H1 (cell line): Measurements from ENCODE around the gene CCL7. TPM values are rescaled to one million over a fixed set of nuclear protein-coding genes. Genes with fewer than 3 reads are reported as not detected.

Experiments
- CTCF ChIA-PET: fragments of 300-600 bp; sonication (Branson Sonifier 250); formaldehyde crosslinking; loops from one replicate; lab custom pipeline; 2021; ENCODE audit not compliant: partially characterized antibody; lab: Charles Lee
- POLR2A ChIA-PET: fragments of 300-600 bp; sonication (Branson Sonifier 250); formaldehyde crosslinking; loops from one replicate; lab custom pipeline; 2021; ENCODE audit warnings: inconsistent platforms; ENCODE audit not compliant: partially characterized antibody; lab: Charles Lee
- DNase-seq, 2 experiments: peaks; one replicate each; pipeline versions ENCODE4 v3.0.0 to v3.0.0-alpha.2; 2010 to 2022; ENCODE audit warnings: low spot score in 2 of 2, low read depth in 1 of 2, mixed read lengths in 1 of 2
- FAIRE-seq: peaks from 2 replicates; lab custom pipeline; 2011; peaks lifted over from hg19 to GRCh38; lab: Jason Lieb, UNC
- H2AFZ ChIP-seq: 2 replicates; pipeline ENCODE4 v1.8.1; 2012; ENCODE audit warnings: low read length, inconsistent platforms
- H2AK5ac ChIP-seq: 2 replicates; pipeline ENCODE4 v1.6.1; 2013; ENCODE audit warnings: low read depth, low read length
- H2BK120ac ChIP-seq: replicated peaks from 2 replicates; pipeline ENCODE3; 2013; ENCODE audit warnings: low read depth, low read length, inconsistent platforms
- H2BK12ac ChIP-seq: 2 replicates; pipeline ENCODE4 v1.6.1; 2013; ENCODE audit warnings: low read depth, low read length
- H2BK15ac ChIP-seq: 2 replicates; pipeline ENCODE4 v1.6.1; 2013; ENCODE audit warnings: low read length
- H2BK20ac ChIP-seq: 2 replicates; pipeline ENCODE4 v1.6.1; 2013; ENCODE audit warnings: low read length
- H2BK5ac ChIP-seq: 2 replicates; pipeline ENCODE4 v1.6.1; 2013; ENCODE audit warnings: low read depth, low read length
- H3K14ac ChIP-seq: 2 replicates; pipeline ENCODE4 v1.6.1; 2013; ENCODE audit warnings: inconsistent platforms; ENCODE audit not compliant: insufficient read length
- H3K18ac ChIP-seq: 2 replicates; pipeline ENCODE4 v1.6.1; 2013; ENCODE audit warnings: low read length; ENCODE audit errors: extremely low read depth
- H3K23ac ChIP-seq: 2 replicates; pipeline ENCODE4 v1.6.1; 2013; ENCODE audit warnings: inconsistent platforms; ENCODE audit not compliant: insufficient read length
- H3K23me2 ChIP-seq: 2 replicates; pipeline ENCODE4 v1.6.1; 2013; ENCODE audit warnings: low read depth, low read length
- H3K27ac ChIP-seq: 2 replicates; pipeline ENCODE4 v1.6.1; 2011; ENCODE audit warnings: low read depth, low read length, inconsistent platforms
- H3K27me3 ChIP-seq, 4 experiments: replicated peaks in 1 of 4; 1 replicate in 1 of 4; 2 replicates in 3 of 4; pipeline versions ENCODE4 v1.6.1 to v1.8.1; 2011 to 2013; ENCODE audit warnings: low read length in 3 of 4, mild to moderate bottlenecking in 3 of 4, inconsistent platforms in 2 of 4, mixed read lengths in 2 of 4, moderate library complexity in 1 of 4; ENCODE audit not compliant: control insufficient read depth in 3 of 4, insufficient read depth in 3 of 4; ENCODE audit errors: extremely low read depth in 1 of 4
- H3K36me3 ChIP-seq, 4 experiments: 2 replicates each; pipeline versions ENCODE4 v1.6.1 to v1.8.1; 2011 to 2013; ENCODE audit warnings: mild to moderate bottlenecking in 4 of 4, low read length in 3 of 4, moderate library complexity in 2 of 4, control low read depth in 1 of 4, inconsistent platforms in 1 of 4; ENCODE audit not compliant: insufficient read depth in 4 of 4, control insufficient read depth in 2 of 4
- H3K4ac ChIP-seq: replicated peaks from 2 replicates; pipeline ENCODE3; 2013; ENCODE audit warnings: low read length, low read depth, mixed read lengths, inconsistent platforms; ENCODE audit not compliant: insufficient read length
- H3K4me1 ChIP-seq, 4 experiments: replicated peaks in 1 of 4; 1 replicate in 1 of 4; 2 replicates in 3 of 4; pipeline versions ENCODE4 v1.6.1 to v1.8.1; 2011 to 2013; ENCODE audit warnings: low read length in 3 of 4, inconsistent platforms in 2 of 4, mixed read lengths in 1 of 4; ENCODE audit not compliant: insufficient read depth in 4 of 4, control insufficient read depth in 3 of 4
- H3K4me2 ChIP-seq, 2 experiments: 2 replicates each; pipeline versions ENCODE4 v1.6.1 to v1.8.1; 2011 to 2013; ENCODE audit warnings: low read depth in 2 of 2, low read length in 2 of 2, control low read depth in 1 of 2, inconsistent platforms in 1 of 2, mild to moderate bottlenecking in 1 of 2; ENCODE audit not compliant: insufficient read depth in 1 of 2
- H3K4me3 ChIP-seq, 4 experiments: fragments of 200-600, 300-600 bp in 1 of 4; sonication (generic), shearing (Covaris generic), sonication (Bioruptor Twin) in 1 of 4; 2 replicates each; pipeline versions ENCODE4 v1.5.1 to v1.8.1; 2011 to 2016; ENCODE audit warnings: low read length in 4 of 4, low read depth in 3 of 4, control low read depth in 2 of 4, inconsistent platforms in 2 of 4, mild to moderate bottlenecking in 2 of 4, mixed read lengths in 1 of 4, moderate library complexity in 1 of 4; ENCODE audit not compliant: insufficient read depth in 2 of 4; ENCODE audit errors: extremely low read depth in 1 of 4
- H3K56ac ChIP-seq: replicated peaks from 2 replicates; pipeline ENCODE3; 2013; ENCODE audit warnings: low read depth, mild to moderate bottlenecking, mixed read lengths, low read length, inconsistent platforms; ENCODE audit not compliant: insufficient read length
- H3K79me1 ChIP-seq: 2 replicates; pipeline ENCODE4 v1.6.1; 2013; ENCODE audit warnings: low read depth, low read length, control low read depth
- H3K79me2 ChIP-seq, 2 experiments: 2 replicates each; pipeline versions ENCODE4 v1.6.1 to v1.8.1; 2012 to 2013; ENCODE audit warnings: low read length in 2 of 2, mild to moderate bottlenecking in 2 of 2, inconsistent platforms in 1 of 2; ENCODE audit not compliant: insufficient read depth in 2 of 2, control insufficient read depth in 1 of 2
- H3K9ac ChIP-seq, 4 experiments: replicated peaks in 1 of 4; 1 replicate in 1 of 4; 2 replicates in 3 of 4; pipeline versions ENCODE4 v1.6.1 to v1.8.1; 2011 to 2013; ENCODE audit warnings: low read depth in 3 of 4, low read length in 3 of 4, control low read depth in 2 of 4, mild to moderate bottlenecking in 2 of 4, moderate library complexity in 2 of 4, inconsistent platforms in 1 of 4; ENCODE audit errors: extremely low read depth in 1 of 4
- H3K9me3 ChIP-seq, 2 experiments: 2 replicates each; pipeline versions ENCODE4 v1.6.1 to v1.8.1; 2012 to 2013; ENCODE audit warnings: mild to moderate bottlenecking in 2 of 2, moderate library complexity in 2 of 2, control low read depth in 1 of 2, inconsistent platforms in 1 of 2, low read depth in 1 of 2, low read length in 1 of 2, mixed read lengths in 1 of 2; ENCODE audit not compliant: insufficient read depth in 2 of 2
- H4K20me1 ChIP-seq, 2 experiments: replicated peaks in 1 of 2; 2 replicates each; pipeline versions ENCODE3 to v1.8.1; 2011 to 2013; ENCODE audit warnings: inconsistent platforms in 2 of 2, low read length in 2 of 2, mild to moderate bottlenecking in 1 of 2; ENCODE audit not compliant: insufficient read depth in 2 of 2, control insufficient read depth in 1 of 2
- H4K5ac ChIP-seq: 2 replicates; pipeline ENCODE4 v1.6.1; 2013; ENCODE audit warnings: low read length, low read depth, mixed read lengths, inconsistent platforms; ENCODE audit not compliant: insufficient read length
- H4K8ac ChIP-seq: 2 replicates; pipeline ENCODE4 v1.8.0; 2013; ENCODE audit warnings: mild to moderate bottlenecking, moderate library complexity, low read length, inconsistent platforms; ENCODE audit not compliant: insufficient read depth; ENCODE audit errors: extremely low read depth
- H4K91ac ChIP-seq: replicated peaks from 2 replicates; pipeline ENCODE3; 2013; ENCODE audit warnings: low read length, mixed read lengths, inconsistent platforms; ENCODE audit not compliant: insufficient read length
- BACH1 ChIP-seq: IDR thresholded peaks from 2 replicates; pipeline ENCODE4 v1.6.1; 2012; ENCODE audit warnings: low read length, improper control_type of control experiment
- CHD2 ChIP-seq: IDR thresholded peaks from 2 replicates; pipeline ENCODE4 v1.6.1; 2012; ENCODE audit warnings: low read length, improper control_type of control experiment
- CTBP2 ChIP-seq: IDR thresholded peaks from 2 replicates; pipeline ENCODE4 v1.7.0; 2011; ENCODE audit warnings: borderline replicate concordance, mild to moderate bottlenecking, moderate library complexity, mixed read lengths, low read length; ENCODE audit not compliant: insufficient read depth, insufficient read length
- HDAC2 ChIP-seq, 2 experiments: fragments of 300-600 bp in 1 of 2; sonication (generic) in 1 of 2; IDR thresholded peaks; 2 replicates each; pipeline ENCODE4 v1.6.1; 2011 to 2012; ENCODE audit warnings: low read depth in 2 of 2, low read length in 2 of 2, mild to moderate bottlenecking in 2 of 2, moderate library complexity in 2 of 2, borderline replicate concordance in 1 of 2, inconsistent platforms in 1 of 2
- NRF1 ChIP-seq: IDR thresholded peaks from 2 replicates; pipeline ENCODE4 v1.6.1; 2011; ENCODE audit warnings: mild to moderate bottlenecking, low read depth, low read length, improper control_type of control experiment
- POLR2A ChIP-seq, 2 experiments: IDR thresholded peaks; 1 replicate in 1 of 2; 2 replicates in 1 of 2; pipeline ENCODE4 v1.6.1; 2011; ENCODE audit warnings: low read depth in 2 of 2, low read length in 2 of 2, mild to moderate bottlenecking in 2 of 2; ENCODE audit errors: control extremely low read depth in 1 of 2
- POU5F1 ChIP-seq: IDR thresholded peaks from 2 replicates; pipeline ENCODE4 v1.6.1; 2011; ENCODE audit warnings: low read depth, mild to moderate bottlenecking, low read length, moderate library complexity
- SP2 ChIP-seq: IDR thresholded peaks from 2 replicates; pipeline ENCODE4 v1.6.1; 2012; ENCODE audit warnings: mild to moderate bottlenecking, low read length, inconsistent platforms
- SUZ12 ChIP-seq: fragments of 200-600 bp; sonication (generic); IDR thresholded peaks from 2 replicates; pipeline ENCODE4 v1.6.1; 2012; ENCODE audit warnings: mild to moderate bottlenecking, inconsistent platforms, low read length, moderate library complexity, mixed read lengths
- ZNF274 ChIP-seq: IDR thresholded peaks from 2 replicates; pipeline ENCODE4 v1.7.0; 2012; ENCODE audit warnings: low read length, borderline replicate concordance; ENCODE audit errors: extremely low read depth
- WGBS, 2 experiments: shearing (Covaris generic) in 1 of 2; methylation state at CpG; one replicate each; pipeline versions ENCODE4 v1.1.6 to v1.1.7; 2013 to 2015; ENCODE audit warnings: low lambda C conversion rate in 2 of 2, mixed read lengths in 2 of 2, inconsistent platforms in 1 of 2, low coverage in 1 of 2, missing lambda C conversion rate in 1 of 2; ENCODE audit not compliant: insufficient replicate concordance in 2 of 2, insufficient coverage in 1 of 2, insufficient read length in 1 of 2; ENCODE audit errors: extremely low coverage in 1 of 2, missing lambda C conversion rate in 1 of 2; 5-methylcytosine and 5-hydroxymethylcytosine counted together
- polyA plus RNA-seq, 7 experiments: library from polyadenylated mRNA; depleted of rRNA in 3 of 7; stranded (reverse) in 5 of 7; unstranded in 2 of 7; fragments of >200 nt in 5 of 7; fragments of 200-250 nt in 2 of 7; gene quantifications; 1 replicate in 5 of 7; 2 replicates in 1 of 7; 4 replicates in 1 of 7; pipeline versions ENCODE4 v1.2.1 to v1.2.3, GENCODE V29; 2011 to 2013; ENCODE audit warnings: missing spikeins in 2 of 7, mixed read lengths in 2 of 7
- total RNA-seq: library from RNA; stranded (reverse); fragmentation: NEBNext Ultra II Directional; extraction: Animal tissue kit (Norgen Biotek cat#: 25700); gene quantifications from 2 replicates; pipeline ENCODE4 v1.2.1, GENCODE V29; 2021
- TF ChIP-seq, protein P1 (sequence below): IDR thresholded peaks from 2 replicates; pipeline ENCODE4 v1.6.1; 2012; ENCODE audit warnings: low read length, inconsistent platforms
- TF ChIP-seq, protein P2 (sequence below): IDR thresholded peaks from 2 replicates; pipeline ENCODE4 v1.6.1; 2012; ENCODE audit warnings: inconsistent platforms

The CCL7 gene
- total and polyA plus RNA-seq, 2 of the 8 experiments (the other 6 are each of a cell fraction or from before 2014, with no cell fraction given): not detected

DNA sequence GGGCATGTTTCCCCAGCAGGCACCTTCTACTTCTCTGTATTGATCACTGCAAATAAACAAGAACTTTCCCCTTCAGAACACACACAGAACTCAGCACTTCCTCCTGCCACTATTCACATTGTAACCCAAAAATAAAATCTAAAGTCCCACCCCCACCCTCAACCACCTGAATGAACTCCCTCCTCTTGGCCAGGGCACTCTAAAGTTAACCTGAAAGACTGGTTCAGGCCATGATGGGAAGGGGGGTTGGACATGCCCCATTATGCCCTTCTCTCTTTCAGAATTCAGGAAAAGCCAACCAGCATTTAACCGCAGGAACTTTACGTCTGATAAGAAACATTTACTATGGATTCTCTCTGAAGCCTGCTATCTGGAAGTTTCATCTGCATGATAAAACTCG, 42.3 kb upstream of the CCL7 start:
- H3K27me3 ChIP-seq: no peaks in the 10 kb centered on the region
- no peak overlapping the region for H4K5ac ChIP-seq
- H3K14ac ChIP-seq: no peak overlapping the region
- 0 out of 7 replicates have a peak, but pooled peaks cover 0 to 4% (median 0%) of the 10 kb centered on the region in 4 experiments for H3K4me1 ChIP-seq
- H2BK120ac ChIP-seq: no peak overlapping the region
- no peak overlapping the region for H3K27ac ChIP-seq
- H3K4me3 ChIP-seq: no peak overlapping the region
- H3K23ac ChIP-seq: no peak overlapping the region
- H4K8ac ChIP-seq: no peak overlapping the region
- H3K18ac ChIP-seq: no peak overlapping the region
- H2BK12ac ChIP-seq: no peak overlapping the region
- H3K4ac ChIP-seq: no peak overlapping the region
- no peak for FAIRE-seq
- H2BK5ac ChIP-seq: no peak overlapping the region
- H3K79me1 ChIP-seq: no peaks in the 10 kb centered on the region
- H3K23me2 ChIP-seq: no peaks in the 10 kb centered on the region
- no peak for DNase-seq
- WGBS, 2 experiments: 80% methylated on average over 3 of the region's 3 CpGs; no CpG with 5 or more reads in 1 of the 2 experiments
- no peak overlapping the region for H3K56ac ChIP-seq
- no peak overlapping the region for H3K9ac ChIP-seq
- CTCF ChIA-PET: no interaction called here
- no peak overlapping the region for H2AK5ac ChIP-seq
- H2BK15ac ChIP-seq: no peak overlapping the region
- no peaks in the 10 kb centered on the region for H3K36me3 ChIP-seq
- H3K4me2 ChIP-seq: no peak overlapping the region; a peak in 1 of 4 replicates
- no peak overlapping the region for H4K91ac ChIP-seq
- H2AFZ ChIP-seq: no peak overlapping the region
- H4K20me1 ChIP-seq: no peaks in the 10 kb centered on the region
- H3K79me2 ChIP-seq: no peaks in the 10 kb centered on the region
- H2BK20ac ChIP-seq: no peak overlapping the region
- H3K9me3 ChIP-seq: peaks cover 4 to 7% of the 10 kb centered on the region in 2 experiments; a peak in 2 of 4 replicates
- POLR2A ChIA-PET: no interaction called here
- TF ChIP-seq POLR2A (IDR thresholded peaks at IDR 0.05; ENCODE audit: control extremely low read depth in 1 of 2, low read depth in 2 of 2, low read length in 2 of 2): no peak
- TF ChIP-seq HDAC2 (IDR thresholded peaks at IDR 0.05; ENCODE audit: borderline replicate concordance in 1 of 2, low read depth in 2 of 2, low read length in 2 of 2): no peak
- no peak for TF ChIP-seq SUZ12
- no peak for TF ChIP-seq NRF1
- TF ChIP-seq, protein P1, sequence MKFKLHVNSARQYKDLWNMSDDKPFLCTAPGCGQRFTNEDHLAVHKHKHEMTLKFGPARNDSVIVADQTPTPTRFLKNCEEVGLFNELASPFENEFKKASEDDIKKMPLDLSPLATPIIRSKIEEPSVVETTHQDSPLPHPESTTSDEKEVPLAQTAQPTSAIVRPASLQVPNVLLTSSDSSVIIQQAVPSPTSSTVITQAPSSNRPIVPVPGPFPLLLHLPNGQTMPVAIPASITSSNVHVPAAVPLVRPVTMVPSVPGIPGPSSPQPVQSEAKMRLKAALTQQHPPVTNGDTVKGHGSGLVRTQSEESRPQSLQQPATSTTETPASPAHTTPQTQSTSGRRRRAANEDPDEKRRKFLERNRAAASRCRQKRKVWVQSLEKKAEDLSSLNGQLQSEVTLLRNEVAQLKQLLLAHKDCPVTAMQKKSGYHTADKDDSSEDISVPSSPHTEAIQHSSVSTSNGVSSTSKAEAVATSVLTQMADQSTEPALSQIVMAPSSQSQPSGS: no peak
- TF ChIP-seq POU5F1: no peak
- TF ChIP-seq SP2: no peak
- TF ChIP-seq BACH1: no peak
- TF ChIP-seq ZNF274: no peak
- no peak for TF ChIP-seq CHD2
- TF ChIP-seq, protein P2, sequence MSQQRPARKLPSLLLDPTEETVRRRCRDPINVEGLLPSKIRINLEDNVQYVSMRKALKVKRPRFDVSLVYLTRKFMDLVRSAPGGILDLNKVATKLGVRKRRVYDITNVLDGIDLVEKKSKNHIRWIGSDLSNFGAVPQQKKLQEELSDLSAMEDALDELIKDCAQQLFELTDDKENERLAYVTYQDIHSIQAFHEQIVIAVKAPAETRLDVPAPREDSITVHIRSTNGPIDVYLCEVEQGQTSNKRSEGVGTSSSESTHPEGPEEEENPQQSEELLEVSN: no peak
- no peak for TF ChIP-seq CTBP2
